Ishikawa (cell line): ENCODE measurements around the gene KLHL36.

Experiments used
- CEBPB ChIP-seq: IDR thresholded peaks from 2 replicates; pipeline ENCODE4 v1.6.1; 2012
- CREB1 ChIP-seq: IDR thresholded peaks from 2 replicates; pipeline ENCODE4 v1.6.1; 2012; ENCODE audit warnings: low read depth
- EGR1 ChIP-seq: IDR thresholded peaks from 2 replicates; pipeline ENCODE4 v1.6.1; 2012
- EP300 ChIP-seq: IDR thresholded peaks from 2 replicates; pipeline ENCODE4 v1.6.1; 2012; ENCODE audit warnings: borderline replicate concordance
- FOXM1 ChIP-seq: IDR thresholded peaks from 2 replicates; pipeline ENCODE4 v1.6.1; 2012; ENCODE audit warnings: low read depth, borderline replicate concordance
- NFIC ChIP-seq: IDR thresholded peaks from 2 replicates; pipeline ENCODE4 v1.6.1; 2012
- RAD21 ChIP-seq: IDR thresholded peaks from 2 replicates; pipeline ENCODE4 v1.6.1; 2012; ENCODE audit warnings: low read depth
- TAF1 ChIP-seq: IDR thresholded peaks from 2 replicates; pipeline ENCODE4 v1.6.1; 2012; ENCODE audit warnings: low read depth, mild to moderate bottlenecking
- TCF12 ChIP-seq: IDR thresholded peaks from 2 replicates; pipeline ENCODE4 v1.6.1; 2012; ENCODE audit warnings: low read depth
- YY1 ChIP-seq: IDR thresholded peaks from 2 replicates; pipeline ENCODE4 v1.6.1; 2012; ENCODE audit warnings: low read depth
- ZBTB7A ChIP-seq: IDR thresholded peaks from 2 replicates; pipeline ENCODE4 v1.6.1; 2012; ENCODE audit warnings: low read depth
- TF ChIP-seq, protein P1 (sequence below): IDR thresholded peaks from 2 replicates; pipeline ENCODE4 v1.6.1; 2012
- TF ChIP-seq, protein P2 (sequence below): IDR thresholded peaks from 2 replicates; pipeline ENCODE4 v1.6.1; 2012
- TF ChIP-seq, protein P3 (sequence below): IDR thresholded peaks from 2 replicates; pipeline ENCODE4 v1.6.1; 2012; ENCODE audit warnings: low read depth, mild to moderate bottlenecking

DNA sequence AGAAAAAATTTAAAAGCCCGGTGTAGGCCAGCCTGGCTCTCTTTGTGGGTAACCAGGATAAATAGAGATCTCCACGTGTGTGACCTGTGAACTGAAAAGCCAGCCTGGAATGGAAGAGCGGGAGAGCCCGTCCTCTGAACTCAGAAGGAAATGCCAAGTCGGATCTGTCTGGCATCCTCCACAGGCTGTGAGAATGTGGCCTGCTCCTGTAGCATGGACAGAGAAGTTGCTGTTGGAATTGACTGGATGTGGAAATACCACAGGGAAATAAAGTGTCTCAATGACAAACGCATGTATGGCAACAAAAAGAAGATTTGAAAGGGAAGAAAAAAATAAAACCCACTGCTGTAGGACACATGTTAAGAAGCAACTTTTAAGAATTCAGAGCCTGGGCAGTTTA lies 6.7 kb downstream of the KLHL36 start:
- TF ChIP-seq EP300 = no peak
- no peak for TF ChIP-seq TCF12
- TF ChIP-seq, protein P1, sequence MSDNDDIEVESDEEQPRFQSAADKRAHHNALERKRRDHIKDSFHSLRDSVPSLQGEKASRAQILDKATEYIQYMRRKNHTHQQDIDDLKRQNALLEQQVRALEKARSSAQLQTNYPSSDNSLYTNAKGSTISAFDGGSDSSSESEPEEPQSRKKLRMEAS = no peak
- TF ChIP-seq TAF1 = no peak
- TF ChIP-seq RAD21 = no peak
- TF ChIP-seq YY1 = no peak
- no peak for TF ChIP-seq FOXM1
- TF ChIP-seq CEBPB = no peak
- TF ChIP-seq, protein P2, sequence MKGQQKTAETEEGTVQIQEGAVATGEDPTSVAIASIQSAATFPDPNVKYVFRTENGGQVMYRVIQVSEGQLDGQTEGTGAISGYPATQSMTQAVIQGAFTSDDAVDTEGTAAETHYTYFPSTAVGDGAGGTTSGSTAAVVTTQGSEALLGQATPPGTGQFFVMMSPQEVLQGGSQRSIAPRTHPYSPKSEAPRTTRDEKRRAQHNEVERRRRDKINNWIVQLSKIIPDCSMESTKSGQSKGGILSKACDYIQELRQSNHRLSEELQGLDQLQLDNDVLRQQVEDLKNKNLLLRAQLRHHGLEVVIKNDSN = no peak
- TF ChIP-seq NFIC = no peak
- no peak for TF ChIP-seq EGR1
- TF ChIP-seq, protein P3, sequence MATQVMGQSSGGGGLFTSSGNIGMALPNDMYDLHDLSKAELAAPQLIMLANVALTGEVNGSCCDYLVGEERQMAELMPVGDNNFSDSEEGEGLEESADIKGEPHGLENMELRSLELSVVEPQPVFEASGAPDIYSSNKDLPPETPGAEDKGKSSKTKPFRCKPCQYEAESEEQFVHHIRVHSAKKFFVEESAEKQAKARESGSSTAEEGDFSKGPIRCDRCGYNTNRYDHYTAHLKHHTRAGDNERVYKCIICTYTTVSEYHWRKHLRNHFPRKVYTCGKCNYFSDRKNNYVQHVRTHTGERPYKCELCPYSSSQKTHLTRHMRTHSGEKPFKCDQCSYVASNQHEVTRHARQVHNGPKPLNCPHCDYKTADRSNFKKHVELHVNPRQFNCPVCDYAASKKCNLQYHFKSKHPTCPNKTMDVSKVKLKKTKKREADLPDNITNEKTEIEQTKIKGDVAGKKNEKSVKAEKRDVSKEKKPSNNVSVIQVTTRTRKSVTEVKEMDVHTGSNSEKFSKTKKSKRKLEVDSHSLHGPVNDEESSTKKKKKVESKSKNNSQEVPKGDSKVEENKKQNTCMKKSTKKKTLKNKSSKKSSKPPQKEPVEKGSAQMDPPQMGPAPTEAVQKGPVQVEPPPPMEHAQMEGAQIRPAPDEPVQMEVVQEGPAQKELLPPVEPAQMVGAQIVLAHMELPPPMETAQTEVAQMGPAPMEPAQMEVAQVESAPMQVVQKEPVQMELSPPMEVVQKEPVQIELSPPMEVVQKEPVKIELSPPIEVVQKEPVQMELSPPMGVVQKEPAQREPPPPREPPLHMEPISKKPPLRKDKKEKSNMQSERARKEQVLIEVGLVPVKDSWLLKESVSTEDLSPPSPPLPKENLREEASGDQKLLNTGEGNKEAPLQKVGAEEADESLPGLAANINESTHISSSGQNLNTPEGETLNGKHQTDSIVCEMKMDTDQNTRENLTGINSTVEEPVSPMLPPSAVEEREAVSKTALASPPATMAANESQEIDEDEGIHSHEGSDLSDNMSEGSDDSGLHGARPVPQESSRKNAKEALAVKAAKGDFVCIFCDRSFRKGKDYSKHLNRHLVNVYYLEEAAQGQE = no peak
- TF ChIP-seq CREB1 = no peak
- no peak for TF ChIP-seq ZBTB7A
